HepG2 (cell line): ENCODE measurements around the gene NFATC3. TPM values are rescaled to one million over a fixed set of nuclear protein-coding genes. Genes with fewer than 3 reads are reported as not detected.

Experiments used
- ATAC-seq: fragments of 200-7000 bp; cut with Tn5 transposase; 3 replicates; pipeline ENCODE4 v1.9.1; 2020; ENCODE audit warnings: mild to moderate bottlenecking, moderate library complexity
- BruUV-seq: library from RNA; stranded (reverse); fragments of 400-500 nt; replicated peaks from 2 replicates; lab custom pipeline; 2021; lab: Mats Ljungman, UMichigan
- CTCF ChIA-PET: fragments of 300-600 bp; formaldehyde crosslinking; extraction: SDS; loops from one replicate; lab custom pipeline; 2021; ENCODE audit warnings: low total read pairs, inconsistent platforms, low intra/inter-chr PET ratio; lab: Yijun Ruan, JAX
- POLR2A ChIA-PET: fragments of 350-600 bp; sonication (Branson Sonifier 250); formaldehyde crosslinking; loops from one replicate; lab custom pipeline; 2020; ENCODE audit warnings: antibody characterized with exemption, inconsistent platforms; lab: Yijun Ruan, JAX
- DNase-seq: peaks from one replicate; pipeline ENCODE4 v3.0.0-alpha.2; 2015; ENCODE audit warnings: low spot score
- FAIRE-seq: peaks from 3 replicates; lab custom pipeline; 2011; peaks lifted over from hg19 to GRCh38; lab: Jason Lieb, UNC
- H2AFZ ChIP-seq: one replicate; pipeline ENCODE4 v1.6.1; 2011; ENCODE audit warnings: low read length, inconsistent platforms
- H3K27ac ChIP-seq: fragments of 300-600 bp; 3 replicates; pipeline ENCODE4 v1.8.0; 2011; ENCODE audit warnings: mixed run types, mild to moderate bottlenecking, mixed read lengths, low read length, inconsistent platforms; ENCODE audit not compliant: insufficient read depth; ENCODE audit errors: extremely low read length
- H3K27me3 ChIP-seq, 2 experiments: fragments of 200-600 bp in 1 of 2; 2 replicates in 1 of 2; 3 replicates in 1 of 2; pipeline versions ENCODE4 v1.6.0 to v1.8.0; 2011; ENCODE audit warnings: low read length in 2 of 2, mild to moderate bottlenecking in 2 of 2, moderate library complexity in 2 of 2, inconsistent platforms in 1 of 2; ENCODE audit not compliant: insufficient read depth in 2 of 2, control insufficient read depth in 1 of 2
- H3K36me3 ChIP-seq, 2 experiments: fragments of 200-600 bp in 1 of 2; replicated peaks in 1 of 2; 2 replicates in 1 of 2; 3 replicates in 1 of 2; pipeline versions ENCODE4 v1.5.1 to v1.8.0; 2011; ENCODE audit warnings: low read length in 2 of 2, inconsistent platforms in 1 of 2; ENCODE audit not compliant: insufficient read depth in 2 of 2, control insufficient read depth in 1 of 2
- H3K4me1 ChIP-seq: 2 replicates; pipeline ENCODE4 v1.5.1; 2012; ENCODE audit warnings: low read length, inconsistent platforms; ENCODE audit not compliant: insufficient read depth
- H3K4me2 ChIP-seq: 2 replicates; pipeline ENCODE4 v1.6.0; 2011; ENCODE audit warnings: low read depth, low read length, inconsistent platforms
- H3K4me3 ChIP-seq, 3 experiments: fragments of 200-600 bp in 1 of 3; sonication (generic), shearing (Covaris generic) in 1 of 3; replicated peaks in 1 of 3; 2 replicates each; pipeline ENCODE4 v1.5.1; 2011 to 2016; ENCODE audit warnings: low read length in 3 of 3, inconsistent platforms in 2 of 3, low read depth in 2 of 3, mild to moderate bottlenecking in 2 of 3, control low read depth in 1 of 3, mixed read lengths in 1 of 3; ENCODE audit not compliant: insufficient read depth in 1 of 3
- H3K79me2 ChIP-seq: one replicate; pipeline ENCODE4 v1.6.1; 2011; ENCODE audit warnings: low read length, inconsistent platforms; ENCODE audit not compliant: insufficient read depth
- H3K9ac ChIP-seq: 2 replicates; pipeline ENCODE4 v1.6.0; 2011; ENCODE audit warnings: mild to moderate bottlenecking, low read depth, low read length, inconsistent platforms; ENCODE audit not compliant: insufficient read depth
- H3K9me3 ChIP-seq: 2 replicates; pipeline ENCODE4 v1.5.1; 2012; ENCODE audit warnings: mild to moderate bottlenecking, low read length
- H4K20me1 ChIP-seq: 2 replicates; pipeline ENCODE4 v1.6.0; 2011; ENCODE audit warnings: inconsistent platforms, mild to moderate bottlenecking, low read length, moderate library complexity; ENCODE audit not compliant: insufficient read depth
- MIXL1 ChIP-seq: IDR thresholded peaks from 2 replicates; pipeline ENCODE4 v1.6.1; 2016
- TMF1 ChIP-seq: sonication (generic); formaldehyde crosslinking; IDR thresholded peaks from 2 replicates; pipeline ENCODE4 v1.8.1; 2022; ENCODE audit warnings: low read depth, missing genetic modification reagents
- ZKSCAN8 ChIP-seq: IDR thresholded peaks from 2 replicates; pipeline ENCODE4 v1.6.1; 2016; ENCODE audit warnings: borderline replicate concordance, missing genetic modification reagents, missing compliant biosample characterization
- ZSCAN20 ChIP-seq: sonication (generic); formaldehyde crosslinking; IDR thresholded peaks from 2 replicates; pipeline ENCODE4 v1.4.0; 2020; ENCODE audit warnings: missing genetic modification reagents, mild to moderate bottlenecking, borderline replicate concordance
- WGBS: methylation state at CpG from one replicate; pipeline ENCODE4 v1.1.6; 2017; ENCODE audit warnings: low lambda C conversion rate; 5-methylcytosine and 5-hydroxymethylcytosine counted together
- in situ Hi-C: cut with HindIII; loops from 2 replicates; pipeline ENCODE4 v1.10.0; 2017; ENCODE audit warnings: low pct_unique_long_range_greater_than_20kb; ENCODE audit not compliant: extremely low pct_ligation_motif_present
- intact Hi-C: fragments of 100-400 bp; cut with micrococcal nuclease; formaldehyde crosslinking; loops from one replicate; pipeline ENCODE4 v1.10.0; 2022; ENCODE audit not compliant: unreplicated experiment
- polyA plus RNA-seq, 8 experiments: library from polyadenylated mRNA; depleted of rRNA in 3 of 8; stranded (reverse) in 7 of 8; unstranded in 1 of 8; fragments of >200 nt; fragmentation: Illumina TruSeq in 4 of 8; extraction: Trizol in 4 of 8; gene quantifications; 2 replicates each; pipeline versions ENCODE4 v1.2.1 to v1.2.3, GENCODE V29; 2011 to 2016; ENCODE audit warnings: low read depth in 4 of 8, missing spikeins in 1 of 8, mixed read lengths in 1 of 8; ENCODE audit not compliant: insufficient read depth in 1 of 8
- total RNA-seq, 5 experiments: library from RNA; depleted of rRNA; stranded (reverse); fragments of >200 nt; fragmentation: Illumina TruSeq; extraction: Trizol; gene quantifications; 2 replicates each; pipeline ENCODE4 v1.2.3, GENCODE V29; 2016; ENCODE audit warnings: low read depth in 1 of 5
- TF ChIP-seq, protein P1 (sequence below): sonication (generic); formaldehyde crosslinking; IDR thresholded peaks from 2 replicates; pipeline ENCODE4 v1.5.0; 2020; ENCODE audit warnings: missing genetic modification reagents
- TF ChIP-seq, protein P2 (sequence below): sonication (generic); formaldehyde crosslinking; IDR thresholded peaks from 2 replicates; pipeline ENCODE4 v1.5.0; 2020; ENCODE audit warnings: mild to moderate bottlenecking, missing genetic modification reagents, borderline replicate concordance

Gene NFATC3
- total and polyA plus RNA-seq, 2 of the 13 experiments (the other 11 are each of a cell fraction or from before 2014, with no cell fraction given), result 52.6 to 62.7 TPM

- POLR2A ChIA-PET, result interaction anchor here (1.3 to 2.9 kb wide), 3 partner anchors 13 to 213 kb away, joined by 4 to 29 read pairs (median 4); partner anchors contain the start of genes NFATC3, PRMT7 and SLC7A6OS
- CTCF ChIA-PET, result no interaction called here
- Histone ChIP-seq H4K20me1 (peaks cover 59% of the 10 kb centered on the region), H3K27me3 (no peaks in the 10 kb centered on the region), H3K4me3 (no peak overlapping the region), H3K27ac (peak overlapping the region; percentile 51), H3K4me1 (peaks cover 80% of the 10 kb centered on the region), H3K9me3 (no peaks in the 10 kb centered on the region), H3K79me2 (peaks cover 97% of the 10 kb centered on the region), H3K4me2 (no peak overlapping the region), H3K36me3 (peaks cover 2 to 6% of the 10 kb centered on the region in 2 experiments; a peak in 2 of 5 replicates), H2AFZ (no peak overlapping the region), H3K9ac (no peak overlapping the region)
- no TSS peak for BruUV-seq
- ATAC-seq (no peak), DNase-seq (no peak), FAIRE-seq (no peak)
- in situ Hi-C loops, result no loop called here
- 100% methylated on average over 3 of the region's 3 CpGs for WGBS
- no peak for TF ChIP-seq TMF1 (CRISPR knock-in tag)
- TF ChIP-seq ZKSCAN8 (CRISPR knock-in tag), result no peak
- TF ChIP-seq, protein P1, sequence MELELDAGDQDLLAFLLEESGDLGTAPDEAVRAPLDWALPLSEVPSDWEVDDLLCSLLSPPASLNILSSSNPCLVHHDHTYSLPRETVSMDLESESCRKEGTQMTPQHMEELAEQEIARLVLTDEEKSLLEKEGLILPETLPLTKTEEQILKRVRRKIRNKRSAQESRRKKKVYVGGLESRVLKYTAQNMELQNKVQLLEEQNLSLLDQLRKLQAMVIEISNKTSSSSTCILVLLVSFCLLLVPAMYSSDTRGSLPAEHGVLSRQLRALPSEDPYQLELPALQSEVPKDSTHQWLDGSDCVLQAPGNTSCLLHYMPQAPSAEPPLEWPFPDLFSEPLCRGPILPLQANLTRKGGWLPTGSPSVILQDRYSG (CRISPR knock-in tag), result no peak
- TF ChIP-seq MIXL1 (CRISPR knock-in tag), result no peak
- TF ChIP-seq, protein P2, sequence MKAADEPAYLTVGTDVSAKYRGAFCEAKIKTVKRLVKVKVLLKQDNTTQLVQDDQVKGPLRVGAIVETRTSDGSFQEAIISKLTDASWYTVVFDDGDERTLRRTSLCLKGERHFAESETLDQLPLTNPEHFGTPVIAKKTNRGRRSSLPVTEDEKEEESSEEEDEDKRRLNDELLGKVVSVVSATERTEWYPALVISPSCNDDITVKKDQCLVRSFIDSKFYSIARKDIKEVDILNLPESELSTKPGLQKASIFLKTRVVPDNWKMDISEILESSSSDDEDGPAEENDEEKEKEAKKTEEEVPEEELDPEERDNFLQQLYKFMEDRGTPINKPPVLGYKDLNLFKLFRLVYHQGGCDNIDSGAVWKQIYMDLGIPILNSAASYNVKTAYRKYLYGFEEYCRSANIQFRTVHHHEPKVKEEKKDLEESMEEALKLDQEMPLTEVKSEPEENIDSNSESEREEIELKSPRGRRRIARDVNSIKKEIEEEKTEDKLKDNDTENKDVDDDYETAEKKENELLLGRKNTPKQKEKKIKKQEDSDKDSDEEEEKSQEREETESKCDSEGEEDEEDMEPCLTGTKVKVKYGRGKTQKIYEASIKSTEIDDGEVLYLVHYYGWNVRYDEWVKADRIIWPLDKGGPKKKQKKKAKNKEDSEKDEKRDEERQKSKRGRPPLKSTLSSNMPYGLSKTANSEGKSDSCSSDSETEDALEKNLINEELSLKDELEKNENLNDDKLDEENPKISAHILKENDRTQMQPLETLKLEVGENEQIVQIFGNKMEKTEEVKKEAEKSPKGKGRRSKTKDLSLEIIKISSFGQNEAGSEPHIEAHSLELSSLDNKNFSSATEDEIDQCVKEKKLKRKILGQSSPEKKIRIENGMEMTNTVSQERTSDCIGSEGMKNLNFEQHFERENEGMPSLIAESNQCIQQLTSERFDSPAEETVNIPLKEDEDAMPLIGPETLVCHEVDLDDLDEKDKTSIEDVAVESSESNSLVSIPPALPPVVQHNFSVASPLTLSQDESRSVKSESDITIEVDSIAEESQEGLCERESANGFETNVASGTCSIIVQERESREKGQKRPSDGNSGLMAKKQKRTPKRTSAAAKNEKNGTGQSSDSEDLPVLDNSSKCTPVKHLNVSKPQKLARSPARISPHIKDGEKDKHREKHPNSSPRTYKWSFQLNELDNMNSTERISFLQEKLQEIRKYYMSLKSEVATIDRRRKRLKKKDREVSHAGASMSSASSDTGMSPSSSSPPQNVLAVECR (CRISPR knock-in tag), result no peak
- no peak for TF ChIP-seq ZSCAN20 (CRISPR knock-in tag)
- intact Hi-C loops, result loop anchor here (10.0 kb wide), 1 partner anchor 57 kb away; no protein-coding TSS in a partner anchor
Observed at GRCh38 chr16:68097895-68098294, 12.7 kb downstream of the NFATC3 start.
